ENCODE measurements around the gene FIZ1.
A peak's percentile ranks its signal among the peaks of the same experiment; 100 is the strongest.

The FIZ1 gene

GRCh38 chr19:55599468-55599841, at the start of gene FIZ1:
FIZ1 (minus strand) TSS chr19:55599517; CDS start chr19:55597865, 1,652 bp downstream.
- DNase-seq (ENCODE audit: low spot score), result peak; percentile 86

- DNase-seq (ENCODE audit: low spot score), result no peak
Observed at GRCh38 chr19:55648585-55649267, 49.4 kb upstream of the FIZ1 start.

GRCh38 chr19:55647732-55648584, 48.6 kb upstream of the FIZ1 start, which contains the start of gene CCDC106:
CCDC106 (plus strand) TSS chr19:55648212; CDS start chr19:55649047, 835 bp downstream.
- no peak for DNase-seq (ENCODE audit: low spot score)

- DNase-seq (ENCODE audit: low spot score), result no peak
Observed at GRCh38 chr19:55646889-55647731, 47.8 kb upstream of the FIZ1 start.

- no peak for DNase-seq (ENCODE audit: low spot score)
Observed at GRCh38 chr19:55645512-55645881, 46.2 kb upstream of the FIZ1 start.

- DNase-seq (ENCODE audit: low spot score), result no peak
Observed at GRCh38 chr19:55644842-55645511, 45.7 kb upstream of the FIZ1 start.

GRCh38 chr19:55644191-55644833, 45.0 kb upstream of the FIZ1 start:
- DNase-seq (ENCODE audit: low spot score), result no peak

- no peak for DNase-seq (ENCODE audit: low spot score)
Observed at GRCh38 chr19:55643887-55644176, 44.5 kb upstream of the FIZ1 start.

GRCh38 chr19:55643003-55643886, 43.9 kb upstream of the FIZ1 start, which contains the start of gene ZNF581:
ZNF581 (plus strand) TSS chr19:55643649; CDS start chr19:55644572, 923 bp downstream.
- peak; percentile 72 for DNase-seq (ENCODE audit: low spot score)

- no peak for DNase-seq (ENCODE audit: low spot score)
Observed at GRCh38 chr19:55642153-55643002, 43.1 kb upstream of the FIZ1 start.

- no peak for DNase-seq (ENCODE audit: low spot score)
Observed at GRCh38 chr19:55641426-55642152, 42.3 kb upstream of the FIZ1 start.

GRCh38 chr19:55640577-55641425, 41.5 kb upstream of the FIZ1 start, which contains the start of gene ZNF580:
ZNF580 (plus strand) TSS chr19:55641002; CDS start chr19:55642509, 1,507 bp downstream.
- DNase-seq (ENCODE audit: low spot score), result no peak

- DNase-seq (ENCODE audit: low spot score), result peak; percentile 82
Observed at GRCh38 chr19:55640043-55640576, 40.8 kb upstream of the FIZ1 start.

- no peak for DNase-seq (ENCODE audit: low spot score)
Observed at GRCh38 chr19:55638864-55639359, 39.6 kb upstream of the FIZ1 start.

GRCh38 chr19:55637534-55637933, 38.2 kb upstream of the FIZ1 start:
- DNase-seq (ENCODE audit: low spot score), result no peak

- DNase-seq (ENCODE audit: low spot score), result no peak
Observed at GRCh38 chr19:55636723-55637122, 37.4 kb upstream of the FIZ1 start.

- DNase-seq (ENCODE audit: low spot score), result no peak
Observed at GRCh38 chr19:55635856-55636440, 36.6 kb upstream of the FIZ1 start.
